Keratinocyte (primary cell): ENCODE data around the gene FAT1.

Experiments used
- EZH2 ChIP-seq: IDR thresholded peaks from one replicate; pipeline ENCODE4 v1.6.1; 2012; ENCODE audit warnings: inconsistent platforms, mild to moderate bottlenecking, low read length, moderate library complexity
- TF ChIP-seq, protein P1 (sequence below), 3 experiments: IDR thresholded peaks in 1 of 3; conservative IDR thresholded peaks in 1 of 3; optimal IDR thresholded peaks in 1 of 3; 2 replicates in 2 of 3; 3 replicates in 1 of 3; pipeline versions ENCODE3 to v1.5.1; 2011; ENCODE audit warnings: low read length in 3 of 3, mild to moderate bottlenecking in 3 of 3, moderate library complexity in 2 of 3, control low read depth in 1 of 3, inconsistent platforms in 1 of 3; ENCODE audit not compliant: insufficient read depth in 2 of 3; ENCODE audit errors: extremely low read depth in 1 of 3

DNA sequence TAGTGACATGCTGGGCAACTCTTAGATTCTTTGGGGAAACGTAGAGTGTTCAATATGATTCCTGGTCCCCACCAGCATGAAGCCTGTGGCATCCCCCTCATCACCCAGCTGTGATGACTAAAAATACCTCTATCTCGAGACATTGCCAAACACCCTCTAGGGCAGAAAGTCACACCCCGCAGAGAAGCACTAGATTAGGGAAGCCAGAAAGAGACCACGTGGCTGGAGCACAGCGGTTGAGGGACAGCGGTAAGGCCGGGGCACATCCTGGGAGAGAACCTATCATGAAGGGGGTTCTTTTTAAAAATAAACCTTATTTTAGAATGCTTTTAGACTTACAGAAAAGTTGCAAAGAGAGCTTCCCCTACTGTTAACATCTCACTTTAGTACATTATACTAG is 11.0 kb downstream of the FAT1 start:
- no peak for TF ChIP-seq EZH2
- TF ChIP-seq, protein P1, sequence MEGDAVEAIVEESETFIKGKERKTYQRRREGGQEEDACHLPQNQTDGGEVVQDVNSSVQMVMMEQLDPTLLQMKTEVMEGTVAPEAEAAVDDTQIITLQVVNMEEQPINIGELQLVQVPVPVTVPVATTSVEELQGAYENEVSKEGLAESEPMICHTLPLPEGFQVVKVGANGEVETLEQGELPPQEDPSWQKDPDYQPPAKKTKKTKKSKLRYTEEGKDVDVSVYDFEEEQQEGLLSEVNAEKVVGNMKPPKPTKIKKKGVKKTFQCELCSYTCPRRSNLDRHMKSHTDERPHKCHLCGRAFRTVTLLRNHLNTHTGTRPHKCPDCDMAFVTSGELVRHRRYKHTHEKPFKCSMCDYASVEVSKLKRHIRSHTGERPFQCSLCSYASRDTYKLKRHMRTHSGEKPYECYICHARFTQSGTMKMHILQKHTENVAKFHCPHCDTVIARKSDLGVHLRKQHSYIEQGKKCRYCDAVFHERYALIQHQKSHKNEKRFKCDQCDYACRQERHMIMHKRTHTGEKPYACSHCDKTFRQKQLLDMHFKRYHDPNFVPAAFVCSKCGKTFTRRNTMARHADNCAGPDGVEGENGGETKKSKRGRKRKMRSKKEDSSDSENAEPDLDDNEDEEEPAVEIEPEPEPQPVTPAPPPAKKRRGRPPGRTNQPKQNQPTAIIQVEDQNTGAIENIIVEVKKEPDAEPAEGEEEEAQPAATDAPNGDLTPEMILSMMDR (optimal IDR thresholded peaks at IDR 0.05 in 1 of 3, IDR thresholded peaks at IDR 0.05 in 1 of 3, conservative IDR thresholded peaks at IDR 0.05 in 1 of 3; ENCODE audit: extremely low read depth in 1 of 3, insufficient read depth in 2 of 3, low read length in 3 of 3), result no peak
